ENCODE data around the gene AVPR1B. TPM values are rescaled to one million over a fixed set of nuclear protein-coding genes. Genes with fewer than 3 reads are reported as not detected.

AVPR1B gene
- total RNA-seq, 4 donors from 2014 or later: not detected

- TF ChIP-seq POLR2A (IDR thresholded peaks at IDR 0.05) (no peak), CTCF (IDR thresholded peaks at IDR 0.05) (no peak), POLR2AphosphoS5 (IDR thresholded peaks at IDR 0.05) (no peak), EP300 (IDR thresholded peaks at IDR 0.05) (no peak)
Measured at GRCh38 chr1:206094024-206094423, 23.2 kb downstream of the AVPR1B start.

GRCh38 chr1:206089341-206089740 is 27.8 kb downstream of the AVPR1B start:
- 64 to 71% methylated on average over 2 to 3 of the region's 3 CpGs for WGBS, 2 donors (ENCODE audit: low coverage in 1 of 2)
- TF ChIP-seq POLR2AphosphoS5 (IDR thresholded peaks at IDR 0.05) (no peak), EP300 (IDR thresholded peaks at IDR 0.05) (no peak), POLR2A (IDR thresholded peaks at IDR 0.05) (no peak), CTCF (IDR thresholded peaks at IDR 0.05) (no peak)
- Histone ChIP-seq H3K27me3 (peaks cover 4% of the 10 kb centered on the region), H3K27ac (no peak overlapping the region), H3K4me3 (no peak overlapping the region), H3K9me3 (no peaks in the 10 kb centered on the region), H3K4me1 (no peaks in the 10 kb centered on the region), H3K36me3 (no peaks in the 10 kb centered on the region)
- no peak for ATAC-seq

More at GRCh38 chr1:206094024-206094423, 23.2 kb downstream of the AVPR1B start:
- Histone ChIP-seq H3K36me3 (no peaks in the 10 kb centered on the region), H3K27me3 (peaks cover 23% of the 10 kb centered on the region), H3K4me3 (no peak overlapping the region), H3K27ac (no peak overlapping the region), H3K4me1 (no peaks in the 10 kb centered on the region), H3K9me3 (no peaks in the 10 kb centered on the region)
- no peak for ATAC-seq
- WGBS, 2 donors (ENCODE audit: low coverage in 1 of 2): 60 to 93% methylated on average over 1 to 5 of the region's 7 CpGs

DNA sequence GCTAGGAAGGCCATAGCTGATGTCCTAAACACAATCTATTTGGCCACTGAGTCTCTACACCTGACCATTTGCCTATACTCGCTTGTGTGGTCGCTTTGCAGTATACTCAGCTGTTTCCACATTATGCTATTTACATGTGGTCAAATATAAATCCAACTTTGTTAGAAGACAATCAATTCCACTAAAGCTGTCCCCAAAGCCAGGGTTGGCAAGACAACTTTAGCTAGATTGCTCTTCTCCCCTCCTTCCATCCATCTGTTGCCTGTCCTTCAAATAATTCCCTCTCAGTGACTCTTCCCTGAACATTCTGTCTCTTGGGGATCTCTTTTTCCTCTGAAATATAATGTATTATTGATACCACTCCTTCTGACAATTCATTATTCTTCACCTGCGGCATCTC is 30.1 kb downstream of the AVPR1B start:
- Histone ChIP-seq H3K36me3 (no peaks in the 10 kb centered on the region), H3K4me3 (no peak overlapping the region), H3K27me3 (peaks cover 4% of the 10 kb centered on the region), H3K27ac (no peak overlapping the region), H3K9me3 (no peaks in the 10 kb centered on the region), H3K4me1 (no peaks in the 10 kb centered on the region)
- TF ChIP-seq POLR2A (IDR thresholded peaks at IDR 0.05): no peak
- ATAC-seq: no peak
- 98 to 100% methylated on average over 2 to 3 of the region's 3 CpGs for WGBS, 2 donors (ENCODE audit: low coverage in 1 of 2)

DNA sequence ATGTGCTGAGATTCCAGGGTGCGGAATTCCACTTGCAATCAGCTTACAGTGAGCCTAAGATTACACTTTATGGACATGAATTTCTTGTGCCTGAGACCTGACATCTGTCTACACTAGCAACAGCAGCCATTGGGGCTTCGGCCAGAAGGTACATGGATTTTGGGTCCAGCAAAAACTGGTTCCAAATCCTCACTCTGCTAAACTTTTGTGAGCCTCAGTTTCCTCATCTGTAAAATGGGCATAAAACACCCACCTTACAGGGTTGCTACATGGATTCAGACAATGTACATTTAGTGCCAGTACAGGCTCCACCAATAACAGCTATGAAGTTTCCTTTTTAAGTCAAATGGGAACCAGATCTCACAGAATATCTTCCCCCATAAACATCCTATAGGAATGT is 33.4 kb downstream of the AVPR1B start:
- Histone ChIP-seq H3K4me3 (no peak overlapping the region), H3K27ac (no peak overlapping the region), H3K27me3 (no peaks in the 10 kb centered on the region), H3K36me3 (no peaks in the 10 kb centered on the region), H3K9me3 (no peaks in the 10 kb centered on the region), H3K4me1 (no peaks in the 10 kb centered on the region)
- TF ChIP-seq POLR2A (IDR thresholded peaks at IDR 0.05) (no peak), POLR2AphosphoS5 (IDR thresholded peaks at IDR 0.05) (no peak), CTCF (IDR thresholded peaks at IDR 0.05) (no peak), EP300 (IDR thresholded peaks at IDR 0.05) (no peak)
- 40 to 86% methylated on average over 1 of the region's 2 CpGs for WGBS, 2 donors (ENCODE audit: low coverage in 1 of 2)
- no peak for ATAC-seq

GRCh38 chr1:206082831-206083695 is 34.1 kb downstream of the AVPR1B start:
- Histone ChIP-seq H3K9me3 (no peaks in the 10 kb centered on the region), H3K27ac (no peak overlapping the region), H3K36me3 (no peaks in the 10 kb centered on the region), H3K4me1 (no peaks in the 10 kb centered on the region), H3K27me3 (no peaks in the 10 kb centered on the region), H3K4me3 (no peak overlapping the region)
- TF ChIP-seq POLR2AphosphoS5 (IDR thresholded peaks at IDR 0.05) (no peak), EP300 (IDR thresholded peaks at IDR 0.05) (no peak), CTCF (IDR thresholded peaks at IDR 0.05) (no peak), POLR2A (IDR thresholded peaks at IDR 0.05) (peak in 1 of 2 donors; percentile 11)
- 62 to 73% methylated on average over 5 of the region's 8 CpGs for WGBS, 2 donors (ENCODE audit: low coverage in 1 of 2)
- no peak for ATAC-seq
